DOHH2 (cell line): ENCODE data around the gene ASL.

Source experiments
- EZH2phosphoT487 ChIP-seq: fragments of 200-600 bp; sonication (generic); IDR thresholded peaks from 2 replicates; pipeline ENCODE4 v1.6.1; 2017; ENCODE audit warnings: borderline replicate concordance, mild to moderate bottlenecking, antibody characterized with exemption, low read length, moderate library complexity, mixed read lengths
- TF ChIP-seq, protein P1 (sequence below): fragments of 200-600 bp; sonication (generic); IDR thresholded peaks from one replicate; pipeline ENCODE4 v1.5.1; 2014; ENCODE audit warnings: antibody characterized with exemption, mild to moderate bottlenecking, low read depth, low read length; ENCODE audit not compliant: poor library complexity, severe bottlenecking

DNA sequence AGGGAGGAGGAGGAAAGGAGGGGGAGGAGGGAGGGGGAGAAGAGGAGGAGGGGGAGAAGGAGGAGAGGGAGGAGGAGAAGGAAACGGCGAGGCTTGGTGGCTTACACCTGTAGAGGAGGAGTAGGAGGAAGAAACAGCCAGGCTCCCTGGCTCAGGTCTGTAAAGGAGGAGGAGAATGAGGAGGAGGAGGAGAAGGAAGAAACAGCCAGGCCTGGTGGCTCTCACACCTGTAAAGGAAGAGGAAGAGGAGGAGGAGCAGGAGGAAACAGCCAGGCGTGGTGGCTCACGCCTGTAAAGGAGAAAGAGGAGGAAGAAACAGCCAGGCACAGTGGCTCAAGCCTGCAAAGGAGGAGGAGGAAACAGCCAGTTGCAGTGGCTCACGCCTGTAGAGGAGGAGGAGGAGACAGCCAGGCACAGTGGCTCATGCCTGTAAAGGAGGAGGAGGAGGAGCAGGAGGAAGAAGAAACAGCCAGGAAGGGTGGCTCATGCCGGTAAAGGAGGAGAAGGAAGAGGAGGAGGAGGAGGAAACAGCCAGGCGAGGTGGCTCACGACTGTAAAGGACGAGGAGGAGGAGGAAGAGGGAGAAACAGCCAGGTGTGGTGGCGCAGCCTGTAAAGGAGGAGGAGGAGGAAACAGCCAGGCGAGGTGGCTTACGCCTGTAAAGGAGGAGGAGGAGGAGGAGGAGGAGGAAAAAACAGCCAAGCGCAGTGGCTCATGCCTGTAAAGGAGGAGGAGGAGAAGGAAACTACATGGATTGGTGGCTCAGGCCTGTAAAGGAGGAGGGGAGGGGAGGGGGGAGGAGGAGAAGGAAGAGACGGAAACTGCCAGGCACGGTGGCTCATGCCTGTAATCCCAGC lies 24.2 kb downstream of the ASL start:
- TF ChIP-seq, protein P1, sequence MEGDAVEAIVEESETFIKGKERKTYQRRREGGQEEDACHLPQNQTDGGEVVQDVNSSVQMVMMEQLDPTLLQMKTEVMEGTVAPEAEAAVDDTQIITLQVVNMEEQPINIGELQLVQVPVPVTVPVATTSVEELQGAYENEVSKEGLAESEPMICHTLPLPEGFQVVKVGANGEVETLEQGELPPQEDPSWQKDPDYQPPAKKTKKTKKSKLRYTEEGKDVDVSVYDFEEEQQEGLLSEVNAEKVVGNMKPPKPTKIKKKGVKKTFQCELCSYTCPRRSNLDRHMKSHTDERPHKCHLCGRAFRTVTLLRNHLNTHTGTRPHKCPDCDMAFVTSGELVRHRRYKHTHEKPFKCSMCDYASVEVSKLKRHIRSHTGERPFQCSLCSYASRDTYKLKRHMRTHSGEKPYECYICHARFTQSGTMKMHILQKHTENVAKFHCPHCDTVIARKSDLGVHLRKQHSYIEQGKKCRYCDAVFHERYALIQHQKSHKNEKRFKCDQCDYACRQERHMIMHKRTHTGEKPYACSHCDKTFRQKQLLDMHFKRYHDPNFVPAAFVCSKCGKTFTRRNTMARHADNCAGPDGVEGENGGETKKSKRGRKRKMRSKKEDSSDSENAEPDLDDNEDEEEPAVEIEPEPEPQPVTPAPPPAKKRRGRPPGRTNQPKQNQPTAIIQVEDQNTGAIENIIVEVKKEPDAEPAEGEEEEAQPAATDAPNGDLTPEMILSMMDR, result no peak
- no peak for TF ChIP-seq EZH2phosphoT487
